Endothelial cell of umbilical vein (primary cell): ENCODE results near the gene RAD51B. TPM values are rescaled to one million over a fixed set of nuclear protein-coding genes. Genes with fewer than 3 reads are reported as not detected.

Experiments
- BruUV-seq: library from RNA; stranded (reverse); fragments of 400-500 nt; replicated peaks from 2 replicates; lab custom pipeline; 2021; lab: Mats Ljungman, UMichigan
- CTCF ChIA-PET: fragments of 300-600, 350-600 bp; sonication (Branson Sonifier 250); formaldehyde crosslinking; loops from one replicate; lab custom pipeline; 2021; ENCODE audit warnings: antibody characterized with exemption, inconsistent platforms; lab: Charles Lee
- POLR2A ChIA-PET: fragments of 300-600, 350-600 bp; sonication (Branson Sonifier 250); formaldehyde crosslinking; loops from one replicate; lab custom pipeline; 2021; ENCODE audit warnings: antibody characterized with exemption, inconsistent platforms; lab: Charles Lee
- DNase-seq: peaks from one replicate; pipeline ENCODE4 v3.0.0-alpha.2; 2011; ENCODE audit warnings: low read depth, low spot score
- FAIRE-seq: peaks from 2 replicates; lab custom pipeline; 2011; peaks lifted over from hg19 to GRCh38; lab: Jason Lieb, UNC
- H2AFZ ChIP-seq: 2 replicates; pipeline ENCODE4 v1.6.0; 2012; ENCODE audit warnings: low read depth, low read length, control low read depth, inconsistent platforms
- H3K27ac ChIP-seq: 2 replicates; pipeline ENCODE4 v1.5.1; 2011; ENCODE audit warnings: low read depth, mild to moderate bottlenecking, control low read depth, low read length, moderate library complexity; ENCODE audit not compliant: insufficient read depth
- H3K27me3 ChIP-seq, 2 experiments: 2 replicates each; pipeline versions ENCODE4 v1.6.0 to v1.6.1; 2011; ENCODE audit warnings: low read length in 2 of 2, mixed read lengths in 1 of 2; ENCODE audit not compliant: control insufficient read depth in 2 of 2, insufficient read depth in 2 of 2
- H3K36me3 ChIP-seq, 2 experiments: 2 replicates in 1 of 2; 3 replicates in 1 of 2; pipeline ENCODE4 v1.5.1; 2011; ENCODE audit warnings: low read length in 2 of 2, mild to moderate bottlenecking in 1 of 2, moderate library complexity in 1 of 2; ENCODE audit not compliant: control insufficient read depth in 2 of 2, insufficient read depth in 2 of 2; ENCODE audit errors: extremely low read depth in 1 of 2
- H3K4me1 ChIP-seq: 3 replicates; pipeline ENCODE4 v1.5.1; 2011; ENCODE audit warnings: mild to moderate bottlenecking, low read length; ENCODE audit not compliant: control insufficient read depth, insufficient read depth; ENCODE audit errors: extremely low read depth
- H3K4me2 ChIP-seq: 2 replicates; pipeline ENCODE4 v1.6.1; 2011; ENCODE audit warnings: low read length, control low read depth, mixed read lengths; ENCODE audit not compliant: insufficient read depth
- H3K4me3 ChIP-seq, 3 experiments: fragments of 200-600 bp in 1 of 3; sonication (generic), shearing (Covaris generic) in 1 of 3; replicated peaks in 1 of 3; 2 replicates each; pipeline ENCODE4 v1.5.1; 2011 to 2016; ENCODE audit warnings: control low read depth in 3 of 3, low read length in 3 of 3, mild to moderate bottlenecking in 2 of 3, inconsistent platforms in 1 of 3, low read depth in 1 of 3, moderate library complexity in 1 of 3; ENCODE audit not compliant: insufficient read depth in 1 of 3
- H3K79me2 ChIP-seq: 2 replicates; pipeline ENCODE4 v1.6.0; 2012; ENCODE audit warnings: low read length, inconsistent platforms; ENCODE audit not compliant: control insufficient read depth, insufficient read depth
- H3K9ac ChIP-seq: replicated peaks from 2 replicates; pipeline ENCODE3; 2011; ENCODE audit warnings: low read length, control low read depth; ENCODE audit not compliant: insufficient read depth; ENCODE audit errors: extremely low read depth
- H3K9me1 ChIP-seq: replicated peaks from 3 replicates; pipeline ENCODE4 v1.6.0; 2011; ENCODE audit warnings: mild to moderate bottlenecking, low read length; ENCODE audit not compliant: control insufficient read depth, insufficient read depth; ENCODE audit errors: extremely low read depth
- H3K9me3 ChIP-seq: replicated peaks from 2 replicates; pipeline ENCODE4 v1.5.1; 2012; ENCODE audit warnings: low read length, inconsistent platforms; ENCODE audit not compliant: control insufficient read depth, insufficient read depth
- H4K20me1 ChIP-seq: replicated peaks from 2 replicates; pipeline ENCODE3; 2011; ENCODE audit warnings: mild to moderate bottlenecking, low read length; ENCODE audit not compliant: control insufficient read depth, insufficient read depth; ENCODE audit errors: extremely low read depth
- CTCF ChIP-seq, 2 donors: IDR thresholded peaks; 1 replicate in 1 of 2; 2 replicates in 1 of 2; pipeline ENCODE4 v1.5.1; 2011; ENCODE audit warnings: low read length in 2 of 2, mild to moderate bottlenecking in 2 of 2, moderate library complexity in 2 of 2, control low read depth in 1 of 2, inconsistent platforms in 1 of 2, low read depth in 1 of 2; ENCODE audit not compliant: insufficient read depth in 1 of 2; ENCODE audit errors: extremely low read depth in 1 of 2
- EZH2 ChIP-seq: IDR thresholded peaks from 2 replicates; pipeline ENCODE4 v1.6.1; 2012; ENCODE audit warnings: borderline replicate concordance, low read depth, mild to moderate bottlenecking, moderate library complexity, low read length, inconsistent platforms; ENCODE audit not compliant: severe bottlenecking
- FOS ChIP-seq: IDR thresholded peaks from 2 replicates; pipeline ENCODE4 v1.6.1; 2011; ENCODE audit warnings: mild to moderate bottlenecking, low read length, moderate library complexity, borderline replicate concordance; ENCODE audit not compliant: insufficient read depth
- GATA2 ChIP-seq: IDR thresholded peaks from 2 replicates; pipeline ENCODE4 v1.7.0; 2011; ENCODE audit warnings: low read depth, mild to moderate bottlenecking, moderate library complexity, mixed read lengths, low read length; ENCODE audit not compliant: insufficient read length, insufficient read depth
- JUN ChIP-seq: IDR thresholded peaks from 2 replicates; pipeline ENCODE4 v1.6.1; 2011; ENCODE audit warnings: borderline replicate concordance, low read depth; ENCODE audit not compliant: insufficient read length, insufficient read depth
- MAX ChIP-seq: IDR thresholded peaks from 2 replicates; pipeline ENCODE4 v1.6.1; 2011; ENCODE audit not compliant: insufficient read depth, insufficient read length
- MYC ChIP-seq: IDR thresholded peaks from one replicate; pipeline ENCODE4 v1.6.1; 2011; ENCODE audit warnings: mild to moderate bottlenecking, low read depth, low read length
- POLR2A ChIP-seq: IDR thresholded peaks from 2 replicates; pipeline ENCODE4 v1.6.1; 2012; ENCODE audit warnings: low read depth, mild to moderate bottlenecking, control low read depth, low read length
- POLR2AphosphoS5 ChIP-seq: IDR thresholded peaks from 2 replicates; pipeline ENCODE4 v1.6.1; 2012; ENCODE audit warnings: low read depth, mild to moderate bottlenecking, control low read depth, low read length, moderate library complexity; ENCODE audit not compliant: insufficient read depth
- dilution Hi-C: fragments of 300-500 bp; cut with MboI; formaldehyde crosslinking; loops from one replicate; pipeline ENCODE4 v1.15.0; 2019; ENCODE audit warnings: low sequenced_read_pairs; ENCODE audit not compliant: extremely low pct_ligation_motif_present
- intact Hi-C: fragments of 100-400 bp; cut with micrococcal nuclease; formaldehyde crosslinking; loops from one replicate; pipeline ENCODE4 v1.10.0; 2022
- polyA plus RNA-seq, 4 experiments: library from polyadenylated mRNA; depleted of rRNA in 3 of 4; stranded (reverse) in 3 of 4; unstranded in 1 of 4; fragments of >200 nt; gene quantifications; 2 replicates each; pipeline versions ENCODE4 v1.2.1 to v1.2.3, GENCODE V29; 2011 to 2012; ENCODE audit warnings: missing spikeins in 1 of 4
- total RNA-seq: library from RNA; stranded (reverse); gene quantifications from 2 replicates; pipeline ENCODE4 v1.2.3, GENCODE V29; 2021

The RAD51B gene
- total and polyA plus RNA-seq, 2 donors (not counting 3 experiments of a cell fraction or from before 2014, with no cell fraction given), result 3.9 to 19.0 TPM

DNA sequence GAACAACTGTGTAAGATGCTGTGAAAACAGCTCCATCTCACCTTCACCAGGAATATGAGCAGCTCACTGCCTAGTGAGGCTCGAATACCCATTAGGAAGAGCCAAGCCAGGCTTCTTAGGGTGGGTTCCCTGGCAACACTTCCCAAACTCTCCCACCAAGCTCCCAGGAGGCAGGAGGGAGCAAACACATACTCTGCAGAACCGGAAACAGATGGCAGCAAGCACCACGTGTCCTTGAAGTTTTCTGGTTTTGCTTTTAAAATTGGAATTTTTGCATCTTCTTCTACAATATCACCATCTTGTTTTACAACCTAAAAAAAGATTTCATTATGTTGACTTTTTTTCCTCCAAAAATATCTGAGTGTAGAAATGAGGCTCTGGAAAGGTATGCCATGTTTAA, 786.6 kb downstream of the RAD51B start:
- no peaks in the 10 kb centered on the region for H3K79me2 ChIP-seq
- FAIRE-seq (no peak), DNase-seq (no peak)
- H3K4me2 ChIP-seq, result no peak overlapping the region
- H3K36me3 ChIP-seq, result no peaks in the 10 kb centered on the region
- no peak overlapping the region for H2AFZ ChIP-seq
- H3K4me1 ChIP-seq, result no peaks in the 10 kb centered on the region
- H3K9me1 ChIP-seq, result no peaks in the 10 kb centered on the region
- H3K27ac ChIP-seq, result no peak overlapping the region
- H3K4me3 ChIP-seq, result no peak overlapping the region
- H3K9me3 ChIP-seq, result no peaks in the 10 kb centered on the region
- dilution Hi-C loops (no loop called here), intact Hi-C loops (no loop called here)
- H3K9ac ChIP-seq, result no peak overlapping the region
- H4K20me1 ChIP-seq, result no peaks in the 10 kb centered on the region
- no peaks in the 10 kb centered on the region for H3K27me3 ChIP-seq
- ChIA-PET POLR2A (no interaction called here), CTCF (interaction anchor here (1.0 kb wide), 1 partner anchor 208 kb away, joined by 3 read pairs; no protein-coding TSS in a partner anchor)
- TF ChIP-seq POLR2A (no peak), JUN (no peak), MAX (no peak), FOS (no peak), POLR2AphosphoS5 (no peak), CTCF (IDR thresholded peaks at IDR 0.05; ENCODE audit: extremely low read depth in 1 of 2, insufficient read depth in 1 of 2, low read depth in 1 of 2, low read length in 2 of 2) (no peak), EZH2 (no peak), MYC (no peak), GATA2 (no peak)
- no TSS peak for BruUV-seq
